A204.1 (cell line): Measurements from ENCODE around the gene BAZ1B.
"Not testable (repeated sequence)": the region's sequence is repeated elsewhere in the genome, so short reads cannot be mapped to it uniquely, and the experiment has no call there.

Experiments
- FAIRE-seq: peaks from 2 replicates; lab custom pipeline; 2012; peaks lifted over from hg19 to GRCh38; lab: Jason Lieb, UNC

Gene BAZ1B

GRCh38 chr7:73495507-73495906, 26.6 kb downstream of the BAZ1B start:
- FAIRE-seq, result not testable (repeated sequence)

- no peak for FAIRE-seq
Observed at GRCh38 chr7:73489976-73490375, 32.1 kb downstream of the BAZ1B start.

GRCh38 chr7:73487486-73487885, 34.6 kb downstream of the BAZ1B start:
- FAIRE-seq, result no peak

- no peak for FAIRE-seq
Observed at GRCh38 chr7:73483171-73483570, 38.9 kb downstream of the BAZ1B start.

GRCh38 chr7:73482746-73483145, 39.3 kb downstream of the BAZ1B start:
- no peak for FAIRE-seq

GRCh38 chr7:73481521-73481920, 40.6 kb downstream of the BAZ1B start:
- FAIRE-seq, result not testable (repeated sequence)

- FAIRE-seq, result no peak
Observed at GRCh38 chr7:73478549-73478948, 43.5 kb downstream of the BAZ1B start.

- no peak for FAIRE-seq
Observed at GRCh38 chr7:73477376-73477775, 44.7 kb downstream of the BAZ1B start.

GRCh38 chr7:73470208-73470607, 51.9 kb downstream of the BAZ1B start:
- no peak for FAIRE-seq

- not testable (repeated sequence) for FAIRE-seq
Observed at GRCh38 chr7:73467046-73467445, 55.0 kb downstream of the BAZ1B start.

- FAIRE-seq, result no peak
Observed at GRCh38 chr7:73466112-73466511, 56.0 kb downstream of the BAZ1B start.

- no peak for FAIRE-seq
Observed at GRCh38 chr7:73463966-73464365, 58.1 kb downstream of the BAZ1B start.

- FAIRE-seq, result no peak
Observed at GRCh38 chr7:73463260-73463659, 58.8 kb downstream of the BAZ1B start.

- no peak for FAIRE-seq
Observed at GRCh38 chr7:73461782-73462285, 60.3 kb downstream of the BAZ1B start.

- no peak for FAIRE-seq
Observed at GRCh38 chr7:73454424-73454823, 67.7 kb downstream of the BAZ1B start.

GRCh38 chr7:73452999-73453635, 69.0 kb downstream of the BAZ1B start:
- no peak for FAIRE-seq

GRCh38 chr7:73451780-73452398, 70.2 kb downstream of the BAZ1B start:
- peak; percentile 89 for FAIRE-seq

- FAIRE-seq, result no peak
Observed at GRCh38 chr7:73449422-73449821, 72.7 kb downstream of the BAZ1B start.

- FAIRE-seq, result no peak
Observed at GRCh38 chr7:73448609-73449008, 73.5 kb downstream of the BAZ1B start.

GRCh38 chr7:73447121-73447733, 74.9 kb downstream of the BAZ1B start:
- no peak for FAIRE-seq

GRCh38 chr7:73446682-73447081, 75.4 kb downstream of the BAZ1B start:
- no peak for FAIRE-seq

GRCh38 chr7:73443548-73444255, 78.4 kb downstream of the BAZ1B start:
- FAIRE-seq, result no peak

- FAIRE-seq, result no peak
Observed at GRCh38 chr7:73442903-73443500, 79.1 kb downstream of the BAZ1B start.
